ENCODE measurements around the gene ETF1. TPM values are rescaled to one million over a fixed set of nuclear protein-coding genes. Genes with fewer than 3 reads are reported as not detected.

Gene ETF1
- total RNA-seq, 1 experiment from 2014 or later: 57.3 TPM

- ATAC-seq (no peak), DNase-seq (no peak)
- Histone ChIP-seq H4K20me1 (ENCODE audit: low read length) (peaks cover 39% of the 10 kb centered on the region; the same call in 1 of the 2 replicates), H3K4me2 (ENCODE audit: low read length) (no peak overlapping the region), H3K27ac (ENCODE audit: low read length) (no peak overlapping the region), H3K9ac (ENCODE audit: low read length) (no peak overlapping the region), H3K36me3 (ENCODE audit: low read depth, low read length) (peaks cover 22% of the 10 kb centered on the region), H3K27me3 (ENCODE audit: low read length) (no peaks in the 10 kb centered on the region), H2AFZ (ENCODE audit: low read length) (no peak overlapping the region), H3F3A (ENCODE audit: low read length, unreplicated experiment) (no peaks in the 10 kb centered on the region), H3K4me1 (ENCODE audit: insufficient read depth, low read length) (peaks cover 5% of the 10 kb centered on the region), H3K9me2 (replicated peaks; ENCODE audit: low read length) (no peaks in the 10 kb centered on the region), H3K9me3 (ENCODE audit: low read length) (no peaks in the 10 kb centered on the region), H3K79me2 (ENCODE audit: low read length) (peaks cover 90% of the 10 kb centered on the region), H3K4me3 (ENCODE audit: low read length) (no peak overlapping the region)
- ChIA-PET POLR2A (ENCODE audit: unreplicated experiment) (no interaction called here), CTCF (no interaction called here)
- intact Hi-C loops (cut with micrococcal nuclease): no loop called here
- no TSS peak for BruUV-seq (replicated peaks)
- TF ChIP-seq, protein P1, sequence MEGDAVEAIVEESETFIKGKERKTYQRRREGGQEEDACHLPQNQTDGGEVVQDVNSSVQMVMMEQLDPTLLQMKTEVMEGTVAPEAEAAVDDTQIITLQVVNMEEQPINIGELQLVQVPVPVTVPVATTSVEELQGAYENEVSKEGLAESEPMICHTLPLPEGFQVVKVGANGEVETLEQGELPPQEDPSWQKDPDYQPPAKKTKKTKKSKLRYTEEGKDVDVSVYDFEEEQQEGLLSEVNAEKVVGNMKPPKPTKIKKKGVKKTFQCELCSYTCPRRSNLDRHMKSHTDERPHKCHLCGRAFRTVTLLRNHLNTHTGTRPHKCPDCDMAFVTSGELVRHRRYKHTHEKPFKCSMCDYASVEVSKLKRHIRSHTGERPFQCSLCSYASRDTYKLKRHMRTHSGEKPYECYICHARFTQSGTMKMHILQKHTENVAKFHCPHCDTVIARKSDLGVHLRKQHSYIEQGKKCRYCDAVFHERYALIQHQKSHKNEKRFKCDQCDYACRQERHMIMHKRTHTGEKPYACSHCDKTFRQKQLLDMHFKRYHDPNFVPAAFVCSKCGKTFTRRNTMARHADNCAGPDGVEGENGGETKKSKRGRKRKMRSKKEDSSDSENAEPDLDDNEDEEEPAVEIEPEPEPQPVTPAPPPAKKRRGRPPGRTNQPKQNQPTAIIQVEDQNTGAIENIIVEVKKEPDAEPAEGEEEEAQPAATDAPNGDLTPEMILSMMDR (conservative IDR thresholded peaks at IDR 0.05; ENCODE audit: low read depth, low read length): no peak
- TF ChIP-seq EZH2 (IDR thresholded peaks at IDR 0.05; ENCODE audit: low read length, unreplicated experiment) (no peak), EZH2phosphoT487 (IDR thresholded peaks at IDR 0.05; ENCODE audit: borderline replicate concordance, low read length) (no peak)
These were observed 8.8 kb downstream of the ETF1 start for GRCh38 chr5:138533973-138534941.

DNA sequence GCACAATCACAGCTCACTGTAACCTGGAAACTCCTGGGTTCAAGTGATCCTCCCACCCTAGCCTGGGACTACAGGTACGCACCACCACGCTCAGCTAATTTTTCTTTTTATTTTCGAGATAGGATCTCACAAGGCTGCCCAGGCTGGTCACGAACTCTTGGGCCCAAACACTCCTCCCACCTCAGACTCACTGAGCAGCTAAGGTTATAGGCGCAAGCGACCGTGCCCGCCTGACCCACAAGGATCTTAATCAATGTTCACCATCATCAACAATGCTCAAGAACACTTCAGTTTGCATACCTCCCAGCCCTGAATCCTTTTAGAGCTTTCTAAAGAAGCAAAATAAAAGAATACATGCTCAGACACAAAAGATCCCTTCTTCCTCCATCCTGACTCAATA is 13.2 kb downstream of the ETF1 start:
- Histone ChIP-seq H2AFZ (ENCODE audit: low read length) (no peak overlapping the region), H3K4me1 (ENCODE audit: insufficient read depth, low read length) (peaks cover 8% of the 10 kb centered on the region), H3K9ac (ENCODE audit: low read length) (no peak overlapping the region), H4K20me1 (ENCODE audit: low read length) (peaks cover 26% of the 10 kb centered on the region; the same call in 1 of the 2 replicates), H3K27me3 (ENCODE audit: low read length) (no peaks in the 10 kb centered on the region), H3K9me3 (ENCODE audit: low read length) (no peaks in the 10 kb centered on the region), H3F3A (ENCODE audit: low read length, unreplicated experiment) (no peaks in the 10 kb centered on the region), H3K36me3 (ENCODE audit: low read depth, low read length) (peaks cover 7% of the 10 kb centered on the region; the same call in 1 of the 2 replicates), H3K4me3 (ENCODE audit: low read length) (no peak overlapping the region), H3K79me2 (ENCODE audit: low read length) (peaks cover 93% of the 10 kb centered on the region), H3K27ac (ENCODE audit: low read length) (no peak overlapping the region), H3K4me2 (ENCODE audit: low read length) (no peak overlapping the region), H3K9me2 (replicated peaks; ENCODE audit: low read length) (no peaks in the 10 kb centered on the region)
- CTCF ChIA-PET: no interaction called here
- POLR2A ChIA-PET (ENCODE audit: unreplicated experiment): interaction anchor here (0.6 kb wide), 1 partner anchor 14 kb away, joined by 3 read pairs; no protein-coding TSS in a partner anchor
- TF ChIP-seq EZH2 (IDR thresholded peaks at IDR 0.05; ENCODE audit: low read length, unreplicated experiment) (no peak), EZH2phosphoT487 (IDR thresholded peaks at IDR 0.05; ENCODE audit: borderline replicate concordance, low read length) (no peak)
- TF ChIP-seq, protein P1 (conservative IDR thresholded peaks at IDR 0.05; ENCODE audit: low read depth, low read length): no peak
- ATAC-seq: no peak
- DNase-seq: no peak
- no TSS peak for BruUV-seq (replicated peaks)
- intact Hi-C loops (cut with micrococcal nuclease): no loop called here

Data from PC-3 (cell line).